ENCODE results near the gene MARK2.
A peak's percentile ranks its signal among the peaks of the same experiment; 100 is the strongest.

Gene MARK2

GRCh38 chr11:63831326-63831725 lies 7.6 kb upstream of the MARK2 start:
- DNase-seq, result no peak

DNA sequence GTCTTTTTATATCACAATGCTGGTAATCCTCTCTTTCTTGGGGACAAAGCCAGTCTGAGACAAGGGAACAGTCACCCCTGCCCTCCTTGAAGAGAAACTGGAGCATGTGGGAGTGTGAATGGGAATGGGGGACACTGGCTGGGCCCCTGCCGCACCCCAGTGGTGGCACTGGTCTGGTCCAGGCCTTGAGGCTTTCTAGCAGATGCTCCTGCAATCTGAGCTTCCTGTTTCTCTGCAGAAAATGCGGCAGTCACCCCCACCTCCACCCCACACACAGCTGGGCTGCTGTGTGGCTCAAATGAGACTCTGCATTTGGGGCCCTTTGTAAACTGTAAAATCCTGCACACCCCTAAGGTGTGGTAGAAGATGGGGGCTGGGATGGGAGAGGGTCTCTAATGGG lies 6.6 kb upstream of the MARK2 start:
- DNase-seq, result no peak

GRCh38 chr11:63833048-63833447 lies 5.9 kb upstream of the MARK2 start:
- DNase-seq, result no peak

DNA sequence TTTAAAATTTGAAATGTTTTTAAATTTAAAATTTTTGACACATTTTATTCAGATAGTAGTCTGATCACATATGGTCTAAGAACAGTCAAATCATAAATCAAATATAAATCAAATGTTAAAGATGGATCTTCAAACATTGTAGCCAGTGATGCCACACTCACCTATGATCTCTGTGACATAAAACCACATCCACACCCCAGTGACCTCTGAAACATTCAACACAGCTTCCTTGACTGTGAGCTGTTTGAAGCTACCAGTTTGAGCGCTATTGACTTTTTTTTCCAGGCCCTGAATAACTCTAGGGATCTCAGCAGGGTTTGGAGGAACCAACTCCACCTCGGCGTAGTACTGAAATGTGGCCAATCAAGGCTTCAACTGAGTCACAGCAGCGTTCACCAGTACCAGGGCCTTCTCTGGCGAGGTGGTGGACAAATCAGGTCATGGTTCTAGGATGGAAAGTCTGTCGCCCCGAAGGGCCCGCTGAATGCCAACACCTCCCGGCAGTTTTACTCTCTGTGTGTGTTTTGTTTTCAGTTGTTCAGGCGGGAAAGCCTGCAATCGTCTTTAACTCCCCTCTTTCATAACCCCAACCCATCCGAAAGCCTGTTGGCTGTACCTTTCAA lies 4.3 kb upstream of the MARK2 start:
- DNase-seq, result no peak

DNA sequence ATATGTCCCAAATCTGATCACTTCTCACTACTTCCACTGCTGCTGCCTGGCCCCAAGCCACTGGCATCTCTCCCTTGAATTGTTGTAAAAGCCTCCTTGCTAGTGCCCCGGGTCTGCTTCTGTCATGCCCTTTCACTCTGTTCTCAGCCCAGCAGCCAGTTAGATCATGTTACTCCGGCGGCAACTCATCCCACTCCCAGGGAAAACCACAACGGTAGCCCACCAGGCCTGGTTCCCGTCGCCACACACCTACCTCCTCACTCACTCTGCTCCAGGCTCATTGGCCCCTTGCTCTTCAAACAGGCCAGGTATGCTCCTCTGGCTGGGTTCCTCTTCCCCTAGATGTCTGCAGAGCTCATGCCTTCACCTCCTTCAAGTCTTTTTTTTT lies 3.8 kb upstream of the MARK2 start:
- DNase-seq, result no peak

GRCh38 chr11:63837027-63837688 lies 1.8 kb upstream of the MARK2 start:
- no peak for DNase-seq

DNA sequence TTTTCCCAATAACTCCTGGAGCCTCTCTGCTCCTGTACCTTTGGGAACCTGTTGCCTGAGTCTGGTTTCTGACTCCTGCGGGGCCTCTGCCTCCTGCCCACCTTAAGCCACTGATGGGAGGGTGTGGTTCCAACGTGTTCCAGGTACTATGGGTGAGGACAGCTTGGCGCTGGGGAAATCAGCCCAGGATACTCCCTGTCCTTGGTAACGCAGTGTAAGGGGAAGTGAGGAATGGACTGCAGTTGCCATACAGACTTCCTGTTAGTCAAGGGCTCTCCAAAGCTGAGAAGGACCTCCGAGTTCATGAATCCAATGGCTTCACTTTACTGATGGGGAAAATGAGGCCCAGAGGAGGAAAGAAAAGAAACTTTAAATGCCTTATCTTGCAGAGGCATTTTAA lies 1.2 kb upstream of the MARK2 start:
- DNase-seq, result no peak

DNA sequence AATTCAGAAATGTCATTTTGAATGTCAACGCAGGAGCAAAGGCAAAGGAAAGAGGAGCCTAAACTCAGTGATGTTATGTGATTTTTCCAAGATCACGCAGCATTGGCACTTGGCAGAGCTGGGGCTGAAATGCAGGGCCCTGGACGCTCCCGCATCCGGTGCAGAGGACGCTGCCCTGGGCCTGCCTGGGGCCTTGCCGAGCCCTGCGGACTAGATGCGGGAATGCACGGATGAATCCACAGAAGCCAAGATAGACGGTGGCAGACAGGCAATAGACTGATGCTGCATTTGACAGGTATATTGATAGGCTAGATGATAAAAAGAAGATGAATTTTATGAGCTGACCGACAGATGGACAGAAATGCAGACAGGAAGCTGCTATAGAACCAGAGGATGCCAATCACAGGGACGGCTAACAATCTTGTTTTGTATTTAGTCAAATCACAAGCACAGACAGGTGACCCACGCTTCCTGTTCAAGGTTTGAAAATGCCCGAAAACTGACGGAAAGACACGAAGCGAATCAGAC lies 696 bp upstream of the MARK2 start:
- no peak for DNase-seq

DNA sequence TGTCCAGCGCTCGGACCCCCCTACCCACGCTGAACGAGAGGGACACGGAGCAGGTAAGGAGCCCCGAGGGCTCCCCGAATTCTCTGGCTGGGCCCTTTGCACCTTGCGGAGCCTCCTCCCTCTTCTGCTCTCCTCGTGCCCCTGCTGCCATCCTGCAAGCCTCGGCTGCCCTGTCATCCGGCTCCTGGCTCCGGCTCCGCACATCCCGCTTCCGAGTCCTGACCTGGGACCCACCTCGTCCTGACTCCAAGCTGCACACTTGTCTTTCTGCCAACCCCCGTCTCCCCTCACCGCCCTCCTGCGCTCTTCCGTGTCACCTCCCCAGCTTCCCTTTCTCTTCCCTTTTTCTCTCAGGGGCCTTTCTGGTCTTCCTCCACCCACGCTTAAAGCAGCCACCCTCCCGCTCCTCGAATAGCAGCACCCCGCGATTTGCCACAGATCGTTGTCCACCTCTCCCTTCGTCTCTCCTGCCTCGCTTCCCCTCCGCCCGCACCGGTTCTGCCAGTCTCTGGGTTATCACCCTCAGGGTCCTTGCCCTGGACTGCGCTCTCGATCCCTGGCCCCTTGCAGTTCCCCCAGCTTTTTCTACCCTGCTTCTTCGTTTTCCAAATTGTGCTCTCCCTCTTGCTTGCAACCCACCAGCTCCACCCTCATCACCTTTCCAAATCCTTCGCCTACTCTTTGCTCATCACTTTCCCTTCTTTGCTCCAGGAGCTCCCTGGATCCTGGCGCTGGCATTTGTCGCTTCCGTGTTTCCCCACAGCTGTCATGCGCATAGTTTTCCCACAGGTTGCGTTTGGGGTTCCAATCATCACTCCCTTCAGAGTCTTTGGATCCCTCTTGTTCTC lies 822 bp downstream of the MARK2 start:
- DNase-seq, result peak; percentile 26

- no peak for DNase-seq
These were observed 1.6 kb downstream of the MARK2 start for GRCh38 chr11:63840356-63841060.

GRCh38 chr11:63841554-63841953 lies 2.6 kb downstream of the MARK2 start:
- DNase-seq, result no peak

DNA sequence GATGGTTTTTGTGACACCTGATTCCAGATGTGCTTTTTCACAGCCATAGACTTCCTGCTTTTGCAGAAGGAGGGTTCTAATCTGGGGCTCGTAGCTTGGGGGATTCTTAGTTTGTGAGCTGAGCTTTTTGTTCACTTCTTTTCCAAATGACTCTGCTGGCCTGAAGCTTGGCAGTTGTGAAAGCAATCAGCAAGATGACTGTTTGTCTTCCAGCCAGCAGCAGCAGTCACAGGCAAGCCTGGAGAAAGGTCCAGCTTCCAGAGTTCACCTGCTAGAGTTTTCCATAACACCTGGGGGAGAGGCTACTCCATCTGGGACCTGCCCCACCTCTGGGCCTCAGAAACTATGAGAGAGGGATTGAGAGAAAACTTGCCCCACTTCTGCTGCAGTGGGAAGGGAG lies 4.1 kb downstream of the MARK2 start:
- no peak for DNase-seq

GRCh38 chr11:63844836-63845235 lies 5.9 kb downstream of the MARK2 start:
- no peak for DNase-seq

- no peak for DNase-seq
These were observed 6.4 kb downstream of the MARK2 start for GRCh38 chr11:63845303-63845702.

DNA sequence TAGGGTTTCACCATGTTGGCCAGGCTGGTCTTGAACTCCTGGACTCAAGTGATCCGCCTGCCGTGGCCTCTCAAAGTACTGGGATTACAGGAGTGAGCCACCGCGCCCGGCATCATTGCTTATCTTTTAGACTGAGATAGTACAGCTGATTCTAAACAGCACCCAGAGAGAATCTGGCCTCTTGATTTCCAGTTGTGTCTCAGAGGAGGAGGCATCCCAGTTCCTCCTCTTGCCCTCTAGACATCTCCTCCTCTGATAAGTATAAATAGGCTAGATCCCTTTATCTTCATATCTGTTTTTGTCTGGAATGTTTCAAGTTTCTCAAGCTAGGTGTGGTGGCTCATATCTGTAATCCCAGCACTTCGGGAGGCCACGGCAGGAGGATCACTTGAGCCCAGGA lies 7.0 kb downstream of the MARK2 start:
- DNase-seq, result no peak

DNA sequence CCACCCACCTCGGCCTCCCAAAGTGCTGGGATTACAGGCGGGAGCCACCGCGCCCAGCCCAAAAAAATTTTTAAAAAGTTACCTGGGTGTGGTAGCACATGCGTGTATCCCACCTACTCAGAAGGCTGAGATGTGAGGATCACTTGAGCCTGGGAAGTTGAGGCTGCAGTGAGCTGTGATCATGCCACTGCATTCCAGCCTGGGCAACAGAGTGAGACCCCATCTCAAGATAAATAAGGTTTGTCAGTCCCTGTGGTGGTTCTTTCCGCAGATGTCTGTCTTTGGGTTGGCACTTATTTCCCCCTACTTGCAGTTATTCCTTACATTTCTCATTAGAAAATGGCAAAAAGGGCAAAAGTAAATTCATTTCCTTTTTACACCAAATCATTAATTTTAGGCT lies 8.0 kb downstream of the MARK2 start:
- no peak for DNase-seq

DNA sequence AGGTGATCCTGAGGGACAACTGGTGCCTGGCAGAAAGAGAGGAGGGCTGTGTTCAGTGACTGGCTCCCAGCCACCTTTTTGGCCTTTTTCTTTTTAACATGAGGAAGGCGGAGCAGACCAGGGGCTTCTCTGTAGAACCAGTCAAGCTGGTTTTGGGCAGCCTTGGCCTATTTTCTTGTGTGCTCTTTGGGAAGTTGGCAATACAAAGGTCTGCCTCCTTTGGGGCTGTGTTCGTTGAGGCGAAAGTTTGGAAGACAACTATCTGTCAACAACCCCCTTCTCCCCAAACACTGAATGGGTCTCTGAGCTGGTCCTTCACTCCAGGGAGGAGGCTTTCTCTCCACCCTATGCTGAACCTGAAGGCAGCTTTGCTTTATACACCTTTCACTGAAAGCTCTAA lies 8.5 kb downstream of the MARK2 start:
- DNase-seq, result no peak

DNA sequence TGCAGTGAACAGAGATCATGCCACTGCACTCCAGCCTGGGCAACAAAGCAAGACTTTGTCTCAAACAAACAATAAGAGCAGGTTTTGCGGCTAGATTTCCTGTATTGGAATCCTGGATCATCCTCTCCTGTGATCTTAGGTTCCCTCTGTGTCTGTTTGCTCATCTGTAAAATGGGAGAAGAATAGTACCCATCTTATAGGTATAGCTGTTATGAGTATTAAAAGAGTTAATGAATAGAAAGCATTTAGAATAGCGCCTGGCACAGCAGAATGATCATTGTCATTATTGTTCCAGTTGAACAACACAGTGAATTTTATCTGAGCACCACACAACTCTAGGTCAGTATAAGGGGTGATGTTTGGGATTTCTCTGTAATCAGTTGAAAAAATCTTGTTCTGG lies 10.8 kb downstream of the MARK2 start:
- DNase-seq, result no peak

- DNase-seq, result no peak
These were observed 12.0 kb downstream of the MARK2 start for GRCh38 chr11:63850920-63851319.

- DNase-seq, result no peak
These were observed 12.5 kb downstream of the MARK2 start for GRCh38 chr11:63851364-63851763.

- no peak for DNase-seq
These were observed 14.6 kb downstream of the MARK2 start for GRCh38 chr11:63853476-63853875.

GRCh38 chr11:63854696-63855095 lies 15.8 kb downstream of the MARK2 start:
- no peak for DNase-seq

DNA sequence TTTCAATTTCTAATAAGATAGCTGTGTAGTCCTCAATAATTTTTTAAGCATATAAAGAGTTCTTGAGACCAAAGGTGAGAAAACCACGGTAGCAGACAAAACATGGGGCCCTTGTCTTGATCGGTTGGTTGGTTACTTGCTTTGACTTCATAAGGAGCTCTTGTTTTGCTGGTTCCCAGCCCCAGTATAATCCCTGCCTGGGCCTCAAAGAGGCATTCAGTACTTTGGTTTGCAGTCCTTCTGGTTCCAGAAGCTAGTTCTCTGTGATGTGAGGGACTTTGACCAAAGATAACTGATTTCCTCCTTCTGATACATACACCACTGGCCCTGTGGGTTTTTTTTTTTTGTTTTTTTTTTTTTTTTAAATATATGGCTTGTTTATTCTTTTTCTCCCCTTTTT lies 17.1 kb downstream of the MARK2 start:
- DNase-seq, result no peak
